GM21447 (cell line): Measurements from ENCODE around the gene TTC3.

ENCODE experiments used
- ATAC-seq: cut with Tn5 transposase; IDR thresholded peaks from one replicate; pipeline ENCODE4 v1.9.1; 2021; ENCODE audit not compliant: unreplicated experiment

Gene TTC3

DNA sequence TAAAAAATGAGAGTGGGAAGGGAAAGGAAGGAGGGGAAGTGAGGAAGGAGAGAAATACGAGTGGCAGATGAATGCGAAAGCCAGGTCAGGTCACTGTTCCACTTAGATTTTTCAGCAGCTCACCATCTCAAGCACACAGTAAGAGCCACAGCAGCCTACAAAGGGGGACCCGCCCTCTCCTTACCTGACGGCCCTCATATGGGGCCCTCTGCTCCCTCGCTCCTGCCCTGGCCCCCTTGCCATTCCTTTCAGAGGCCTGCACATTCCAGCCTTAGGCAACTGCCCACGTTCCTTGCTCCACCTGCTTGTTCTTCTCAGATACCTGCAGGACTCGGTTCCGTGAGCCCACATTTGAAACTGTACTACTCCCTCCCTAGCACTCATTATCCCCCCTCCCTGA lies 172.1 kb downstream of the TTC3 start:
- ATAC-seq, result no peak

DNA sequence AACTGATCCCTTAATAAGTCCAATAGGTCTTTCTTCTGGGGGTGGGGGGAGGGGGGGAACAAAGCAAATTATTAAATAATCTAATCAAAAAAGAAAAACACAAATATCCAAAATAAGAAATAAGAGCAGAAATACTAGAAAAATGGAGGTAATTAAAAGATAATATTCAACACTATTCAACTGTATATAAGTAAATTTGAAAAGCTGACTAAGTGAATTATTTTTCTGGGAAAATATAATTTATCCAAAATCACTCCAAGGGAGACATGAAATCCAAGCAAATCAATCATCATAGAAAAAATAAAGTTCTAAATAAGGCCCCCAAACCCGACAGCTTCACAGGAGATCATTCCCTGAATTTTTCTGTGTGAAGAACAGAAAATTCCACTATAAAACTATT lies 175.2 kb downstream of the TTC3 start:
- no peak for ATAC-seq

DNA sequence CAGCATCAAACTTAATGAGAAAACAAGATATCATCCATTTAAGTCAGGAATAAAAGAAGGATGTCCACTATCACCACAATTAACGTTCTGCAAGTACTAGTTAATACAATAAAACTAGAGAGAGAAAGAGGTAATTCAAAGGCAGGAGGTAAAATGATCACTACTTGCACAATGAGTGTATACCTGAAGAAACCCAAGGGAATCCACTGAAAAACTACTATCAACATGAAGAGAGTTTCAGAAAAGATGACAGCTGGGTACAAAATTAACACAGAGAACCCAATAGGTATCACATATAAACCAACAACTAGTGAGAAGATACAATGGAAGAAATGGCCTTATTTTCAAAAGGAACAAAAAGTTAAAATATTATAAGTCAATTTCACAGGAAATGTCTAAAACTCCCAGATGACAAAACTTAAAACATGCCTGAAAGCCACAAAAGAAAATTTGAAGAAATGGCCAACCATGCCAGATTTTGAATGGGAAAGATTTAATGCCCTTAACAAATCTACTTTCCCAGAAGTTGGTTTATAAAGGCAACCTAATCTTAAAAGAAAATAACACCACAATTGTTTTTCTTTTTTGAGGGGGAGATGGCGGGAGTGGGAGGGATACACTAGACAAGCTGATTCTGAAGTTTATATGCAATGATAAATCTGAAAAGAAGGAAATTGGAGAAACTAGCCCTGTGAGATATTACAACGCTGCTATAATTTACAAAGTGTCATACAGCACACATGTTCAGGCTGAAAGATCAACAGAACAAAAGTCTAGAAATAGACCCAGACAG lies 176.3 kb downstream of the TTC3 start:
- no peak for ATAC-seq

DNA sequence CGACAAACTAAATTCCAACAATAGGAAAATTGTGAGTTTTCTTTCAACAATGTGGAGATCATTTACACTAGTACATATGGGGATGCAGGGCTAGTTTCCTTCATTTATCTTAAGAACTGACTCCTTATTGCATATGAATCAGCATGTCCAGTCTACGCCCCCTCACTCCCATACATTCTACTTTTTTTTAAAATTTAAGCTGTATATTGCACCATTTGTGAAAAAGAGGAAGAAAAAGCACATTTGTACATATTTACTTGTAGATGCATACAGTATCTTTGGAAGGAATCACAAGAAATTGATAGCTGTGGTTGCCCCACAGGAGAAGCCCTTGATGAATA lies 178.2 kb downstream of the TTC3 start:
- ATAC-seq, result no peak
